ENCODE data around the gene AMN.

Gene AMN

DNA sequence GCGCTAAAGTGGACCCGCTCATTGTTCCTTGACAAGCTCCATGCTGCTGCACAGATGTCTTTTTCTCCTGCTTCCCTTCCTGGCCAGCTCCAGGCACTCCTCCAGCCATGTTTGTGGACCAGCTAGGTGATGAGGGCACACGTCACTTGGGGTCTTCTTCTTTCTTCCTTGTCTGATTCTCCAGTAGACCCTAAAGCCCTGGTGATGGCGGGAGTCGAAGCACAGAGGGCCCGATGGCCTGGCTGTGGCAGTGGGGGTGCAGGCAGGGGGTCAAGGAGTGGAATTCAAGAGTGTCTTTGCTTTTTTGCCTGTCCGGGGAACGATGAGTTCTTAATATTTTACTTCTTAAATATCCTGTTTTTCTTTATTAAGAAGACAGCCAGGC, 23.0 kb upstream of the AMN start:
- DNase-seq (ENCODE audit: low read depth): no peak
- TF ChIP-seq, protein P1, sequence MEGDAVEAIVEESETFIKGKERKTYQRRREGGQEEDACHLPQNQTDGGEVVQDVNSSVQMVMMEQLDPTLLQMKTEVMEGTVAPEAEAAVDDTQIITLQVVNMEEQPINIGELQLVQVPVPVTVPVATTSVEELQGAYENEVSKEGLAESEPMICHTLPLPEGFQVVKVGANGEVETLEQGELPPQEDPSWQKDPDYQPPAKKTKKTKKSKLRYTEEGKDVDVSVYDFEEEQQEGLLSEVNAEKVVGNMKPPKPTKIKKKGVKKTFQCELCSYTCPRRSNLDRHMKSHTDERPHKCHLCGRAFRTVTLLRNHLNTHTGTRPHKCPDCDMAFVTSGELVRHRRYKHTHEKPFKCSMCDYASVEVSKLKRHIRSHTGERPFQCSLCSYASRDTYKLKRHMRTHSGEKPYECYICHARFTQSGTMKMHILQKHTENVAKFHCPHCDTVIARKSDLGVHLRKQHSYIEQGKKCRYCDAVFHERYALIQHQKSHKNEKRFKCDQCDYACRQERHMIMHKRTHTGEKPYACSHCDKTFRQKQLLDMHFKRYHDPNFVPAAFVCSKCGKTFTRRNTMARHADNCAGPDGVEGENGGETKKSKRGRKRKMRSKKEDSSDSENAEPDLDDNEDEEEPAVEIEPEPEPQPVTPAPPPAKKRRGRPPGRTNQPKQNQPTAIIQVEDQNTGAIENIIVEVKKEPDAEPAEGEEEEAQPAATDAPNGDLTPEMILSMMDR (conservative IDR thresholded peaks at IDR 0.05; ENCODE audit: low read depth, low read length): no peak
- no peak overlapping the region for H3K4me3 ChIP-seq (ENCODE audit: low read length)

DNA sequence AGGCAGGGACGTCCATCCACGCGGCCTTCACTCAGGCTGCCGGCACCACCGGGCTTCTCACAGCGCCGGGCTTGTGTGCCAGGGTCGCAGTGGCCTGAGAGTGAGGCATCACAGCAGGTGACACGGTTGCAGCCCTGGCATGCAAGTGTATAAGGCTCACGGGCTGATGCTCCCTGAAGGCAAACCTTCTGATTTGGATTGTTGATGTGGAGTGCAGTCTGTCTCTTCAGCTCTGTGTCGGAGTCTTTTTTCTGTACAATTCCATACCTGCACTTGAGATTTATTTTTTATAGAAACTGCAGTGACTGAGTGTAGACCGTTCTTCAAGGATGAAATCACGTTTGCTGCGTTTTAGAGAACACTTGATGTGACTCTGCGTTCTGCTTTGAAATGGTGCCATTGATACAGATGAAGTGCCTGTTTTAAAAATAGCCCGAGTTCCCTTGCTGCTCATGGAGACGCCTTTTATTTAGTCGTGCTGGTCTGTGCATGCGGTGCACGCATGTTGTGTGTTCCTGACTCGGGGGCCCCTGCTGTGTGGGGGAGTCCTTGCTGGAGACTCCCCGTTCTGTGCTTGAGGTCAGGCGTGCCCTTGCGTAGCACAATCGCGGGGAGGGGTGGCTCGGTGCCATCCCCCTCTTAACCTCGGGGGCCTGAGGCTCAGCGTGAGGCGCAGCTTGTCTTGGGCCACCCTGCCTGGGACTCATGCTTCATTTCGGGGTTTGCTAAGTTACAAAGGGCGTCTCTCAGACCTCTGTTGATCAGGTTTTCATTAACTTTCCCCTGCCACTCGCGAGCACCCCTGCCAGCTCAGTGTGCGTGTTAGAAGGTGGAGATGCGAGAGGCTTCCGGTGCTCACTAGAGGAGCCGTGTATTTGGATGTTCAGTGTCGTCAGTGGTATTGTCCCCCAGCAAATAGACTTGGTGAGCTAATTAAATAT, 21.6 kb upstream of the AMN start:
- DNase-seq (ENCODE audit: low read depth): no peak
- TF ChIP-seq, protein P1 (conservative IDR thresholded peaks at IDR 0.05; ENCODE audit: low read depth, low read length): no peak
- H3K4me3 ChIP-seq (ENCODE audit: low read length): no peak overlapping the region

- TF ChIP-seq, protein P1 (conservative IDR thresholded peaks at IDR 0.05; ENCODE audit: low read depth, low read length): no peak
- no peak overlapping the region for H3K4me3 ChIP-seq (ENCODE audit: low read length)
- DNase-seq (ENCODE audit: low read depth): no peak
These were observed 20.8 kb upstream of the AMN start for GRCh38 chr14:102901633-102902032.

- no peak for DNase-seq (ENCODE audit: low read depth)
- TF ChIP-seq, protein P1 (conservative IDR thresholded peaks at IDR 0.05; ENCODE audit: low read depth, low read length): no peak
- H3K4me3 ChIP-seq (ENCODE audit: low read length): no peak overlapping the region
These were observed 20.4 kb upstream of the AMN start for GRCh38 chr14:102902086-102902485.

DNA sequence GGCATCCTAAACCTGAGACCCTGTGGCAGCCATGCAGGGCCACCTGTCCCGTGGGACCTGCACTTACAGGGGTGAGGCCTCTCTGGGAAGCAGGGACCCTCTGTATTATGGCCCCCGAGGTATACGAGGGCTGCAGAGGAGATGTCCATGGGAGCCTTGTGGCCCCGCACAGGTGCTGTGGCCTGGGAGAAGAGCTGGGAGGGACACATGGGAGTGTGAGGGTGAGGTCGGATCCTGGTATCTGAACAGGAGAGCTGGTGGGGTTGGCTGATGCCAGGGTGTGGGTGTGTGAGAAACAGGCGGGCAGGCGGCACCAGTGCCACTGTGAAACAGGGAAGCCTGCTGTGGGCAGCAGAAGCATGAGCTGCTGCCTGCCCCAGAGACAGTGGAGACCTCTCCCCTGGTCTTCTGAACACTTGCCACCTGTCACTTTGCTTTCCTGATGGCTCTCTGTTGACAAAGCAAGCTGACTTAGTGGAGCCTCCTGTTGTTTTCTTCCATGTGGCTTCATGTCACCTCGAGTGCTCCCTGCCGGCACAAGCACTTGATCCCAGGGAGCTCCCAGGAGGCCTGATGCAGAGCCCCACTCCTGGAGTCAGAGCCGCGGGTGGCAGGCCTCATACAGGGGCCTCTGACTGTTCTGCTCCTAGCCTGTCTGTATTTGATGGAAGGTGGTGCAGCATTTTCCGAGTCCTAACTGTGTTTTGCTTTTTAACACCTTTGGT, 19.8 kb upstream of the AMN start:
- no peak for DNase-seq (ENCODE audit: low read depth)
- TF ChIP-seq, protein P1 (conservative IDR thresholded peaks at IDR 0.05; ENCODE audit: low read depth, low read length): no peak
- no peak overlapping the region for H3K4me3 ChIP-seq (ENCODE audit: low read length)

DNA sequence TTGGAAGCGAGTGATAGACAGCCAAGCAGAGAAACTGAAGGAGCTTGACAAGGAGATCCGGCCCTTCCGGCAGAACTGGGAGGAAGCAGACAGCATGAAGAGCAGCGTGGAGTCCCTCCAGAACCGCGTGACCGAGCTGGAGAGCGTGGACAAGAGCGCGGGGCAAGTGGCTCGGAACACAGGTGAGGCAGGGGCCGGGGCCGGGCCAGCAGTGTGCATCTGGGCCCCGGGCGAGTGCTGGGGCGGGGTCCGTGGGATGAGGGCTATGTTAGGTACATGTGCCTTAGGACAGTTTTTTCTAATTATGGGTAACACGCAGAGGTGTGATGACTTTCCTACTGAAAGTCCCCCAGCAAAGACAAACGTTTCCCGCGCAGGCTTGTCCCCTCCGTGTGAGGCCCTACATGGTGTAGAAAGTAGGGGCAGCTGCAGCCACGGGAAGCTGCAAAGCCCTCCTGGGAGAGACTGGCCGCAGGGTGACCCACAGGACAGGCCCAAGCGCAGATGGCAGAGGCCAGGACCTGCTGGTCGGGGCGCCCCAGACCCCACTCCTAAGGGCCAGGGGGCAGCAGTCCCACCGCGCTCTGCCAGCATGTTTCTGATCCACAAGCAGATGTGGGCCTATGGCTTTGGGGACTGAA, 19.1 kb upstream of the AMN start:
- TF ChIP-seq, protein P1 (conservative IDR thresholded peaks at IDR 0.05; ENCODE audit: low read depth, low read length): no peak
- no peak overlapping the region for H3K4me3 ChIP-seq (ENCODE audit: low read length)
- DNase-seq (ENCODE audit: low read depth): no peak

All from retinal pigment epithelial cell (primary cell).